Kidney (tissue), 14 donors: ENCODE measurements around the gene SIRT4. TPM values are rescaled to one million over a fixed set of nuclear protein-coding genes. Genes with fewer than 3 reads are reported as not detected.

ENCODE experiments used
- DNase-seq, 5 donors: peaks; one replicate each; pipeline ENCODE4 v3.0.0-alpha.2; 2013 to 2020
- FAIRE-seq: peaks from 2 replicates; lab custom pipeline; 2012; peaks lifted over from hg19 to GRCh38; lab: Jason Lieb, UNC
- H3K27ac ChIP-seq, 2 donors: one replicate each; pipeline ENCODE4 v1.7.0; 2013; ENCODE audit warnings: low read depth in 2 of 2, low read length in 2 of 2, inconsistent platforms in 1 of 2
- H3K27me3 ChIP-seq: one replicate; pipeline ENCODE4 v1.7.1; 2013; ENCODE audit warnings: low read length, inconsistent platforms; ENCODE audit not compliant: control insufficient read depth, insufficient read depth
- H3K36me3 ChIP-seq, 3 donors: one replicate each; pipeline versions ENCODE4 v1.7.0 to v1.7.1; 2013; ENCODE audit warnings: low read length in 3 of 3, control low read depth in 1 of 3, inconsistent platforms in 1 of 3; ENCODE audit not compliant: insufficient read depth in 3 of 3, control insufficient read depth in 2 of 3
- H3K4me1 ChIP-seq, 3 donors: one replicate each; pipeline versions ENCODE4 v1.7.0 to v1.7.1; 2013; ENCODE audit warnings: low read length in 3 of 3, inconsistent platforms in 1 of 3, low read depth in 1 of 3; ENCODE audit not compliant: control insufficient read depth in 2 of 3, insufficient read depth in 2 of 3
- H3K4me3 ChIP-seq, 3 donors: one replicate each; pipeline versions ENCODE4 v1.7.0 to v1.8.1; 2013; ENCODE audit warnings: low read length in 3 of 3, control low read depth in 1 of 3, inconsistent platforms in 1 of 3
- H3K9ac ChIP-seq, 3 donors: one replicate each; pipeline versions ENCODE4 v1.7.0 to v1.7.1; 2013; ENCODE audit warnings: low read length in 3 of 3, control low read depth in 1 of 3, inconsistent platforms in 1 of 3
- H3K9me3 ChIP-seq, 3 donors: one replicate each; pipeline versions ENCODE4 v1.7.0 to v1.7.1; 2013; ENCODE audit warnings: low read length in 3 of 3, control low read depth in 1 of 3, inconsistent platforms in 1 of 3; ENCODE audit not compliant: control insufficient read depth in 2 of 3, insufficient read depth in 1 of 3
- CTCF ChIP-seq: IDR thresholded peaks from 3 replicates; pipeline ENCODE4 v1.5.1; 2012; ENCODE audit warnings: mild to moderate bottlenecking, moderate library complexity, borderline replicate concordance; ENCODE audit not compliant: insufficient read depth; ENCODE audit errors: extremely low read depth
- intact Hi-C: fragments of 100-400 bp; cut with DNase I; formaldehyde crosslinking; loops from one replicate; pipeline ENCODE4 v1.11.1; 2022
- polyA plus RNA-seq: library from polyadenylated mRNA; stranded (reverse); fragments of 350-450 nt; fragmentation: Illumina TruSeq; extraction: RNeasy Lipid Tissue Mini Kit (QIAGEN cat#74804); gene quantifications from one replicate; pipeline ENCODE4 v1.2.3, GENCODE V29; 2014; ENCODE audit warnings: low read depth, low replicate concordance; ENCODE audit not compliant: insufficient read depth
- total RNA-seq: library from RNA; stranded (reverse); fragmentation: NEBNext Ultra II Directional; extraction: Animal tissue kit (Norgen Biotek cat#: 25700); gene quantifications from one replicate; pipeline ENCODE4 v1.2.1, GENCODE V29; 2021
- donor health status: control.
- donor health status: control.
- donor health status: control.
- donor health status: control.
- donor health status: control.
- donor health status: DM: yes; HTN: yes; CAD: no.
- donor health status: Normal renal cell carcinoma (clear cell type).

The SIRT4 gene
- total and polyA plus RNA-seq, 2 donors from 2014 or later: 1.5 to 8.1 TPM

- no peak overlapping the region for H3K4me3 ChIP-seq
- FAIRE-seq: no peak
- no peak for DNase-seq
- H3K27ac ChIP-seq: no peak overlapping the region
- intact Hi-C loops: no loop called here
- no peaks in the 10 kb centered on the region for H3K9me3 ChIP-seq
- no peaks in the 10 kb centered on the region for H3K36me3 ChIP-seq
- no peak for TF ChIP-seq CTCF
- no peaks in the 10 kb centered on the region for H3K27me3 ChIP-seq
- no peak overlapping the region for H3K9ac ChIP-seq
- H3K4me1 ChIP-seq: no peaks in the 10 kb centered on the region
Observed at GRCh38 chr12:120343692-120344091, 41.6 kb downstream of the SIRT4 start.

GRCh38 chr12:120346031-120346430 is 43.9 kb downstream of the SIRT4 start:
- H3K9ac ChIP-seq: no peak overlapping the region
- H3K4me3 ChIP-seq: no peak overlapping the region
- no peak for TF ChIP-seq CTCF
- no peaks in the 10 kb centered on the region for H3K4me1 ChIP-seq
- FAIRE-seq (no peak), DNase-seq (no peak)
- H3K36me3 ChIP-seq: no peaks in the 10 kb centered on the region
- H3K27me3 ChIP-seq: no peaks in the 10 kb centered on the region
- no peaks in the 10 kb centered on the region for H3K9me3 ChIP-seq
- no peak overlapping the region for H3K27ac ChIP-seq
- intact Hi-C loops: no loop called here

DNA sequence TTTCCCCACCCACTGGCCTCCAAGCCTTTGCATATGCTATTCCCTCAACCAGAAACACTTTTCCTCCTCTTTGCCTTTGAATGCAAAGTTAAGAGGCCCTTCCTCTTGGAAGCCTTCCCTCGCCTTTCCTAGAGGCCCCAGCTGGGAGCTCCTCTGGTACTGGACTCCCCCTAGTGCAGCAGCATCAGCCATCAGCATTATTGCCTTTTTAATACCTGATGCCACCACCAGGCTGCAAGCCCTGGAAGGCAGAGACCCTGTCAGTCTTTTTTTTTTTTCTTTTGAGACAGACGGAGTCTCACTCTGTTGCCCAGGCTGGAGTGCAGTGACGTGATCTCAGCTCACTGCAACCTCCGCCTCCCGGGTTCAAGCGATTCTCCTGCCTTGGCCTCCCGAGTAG is 44.6 kb downstream of the SIRT4 start:
- intact Hi-C loops: no loop called here
- Histone ChIP-seq H3K4me1 (no peaks in the 10 kb centered on the region), H3K9me3 (no peaks in the 10 kb centered on the region), H3K27me3 (no peaks in the 10 kb centered on the region), H3K4me3 (no peak overlapping the region), H3K9ac (no peak overlapping the region), H3K27ac (no peak overlapping the region), H3K36me3 (no peaks in the 10 kb centered on the region)
- DNase-seq (no peak), FAIRE-seq (no peak)
- TF ChIP-seq CTCF: no peak

GRCh38 chr12:120347766-120348165 is 45.6 kb downstream of the SIRT4 start:
- intact Hi-C loops: no loop called here
- DNase-seq: no peak
- no peaks in the 10 kb centered on the region for H3K27me3 ChIP-seq
- H3K27ac ChIP-seq: no peak overlapping the region
- no peak for FAIRE-seq
- H3K4me3 ChIP-seq: no peak overlapping the region
- H3K9ac ChIP-seq: no peak overlapping the region
- no peaks in the 10 kb centered on the region for H3K9me3 ChIP-seq
- no peaks in the 10 kb centered on the region for H3K36me3 ChIP-seq
- no peaks in the 10 kb centered on the region for H3K4me1 ChIP-seq
- TF ChIP-seq CTCF: no peak
